Testis (tissue), 2 donors: ENCODE measurements around the gene FOXC1.

Experiments
- POLR2A ChIP-seq: fragments of 450-650 bp; IDR thresholded peaks from one replicate; pipeline ENCODE4 v1.6.1; 2017; ENCODE audit warnings: antibody characterized with exemption, mild to moderate bottlenecking, moderate library complexity
- TF ChIP-seq, protein P1 (sequence below), 3 experiments: fragments of 450-650 bp in 2 of 3; fragments of 200-600 bp in 1 of 3; sonication (generic) in 1 of 3; IDR thresholded peaks; one replicate each; pipeline ENCODE4 v1.5.1; 2016 to 2019; ENCODE audit warnings: antibody characterized with exemption in 3 of 3, mild to moderate bottlenecking in 2 of 3, moderate library complexity in 1 of 3

DNA sequence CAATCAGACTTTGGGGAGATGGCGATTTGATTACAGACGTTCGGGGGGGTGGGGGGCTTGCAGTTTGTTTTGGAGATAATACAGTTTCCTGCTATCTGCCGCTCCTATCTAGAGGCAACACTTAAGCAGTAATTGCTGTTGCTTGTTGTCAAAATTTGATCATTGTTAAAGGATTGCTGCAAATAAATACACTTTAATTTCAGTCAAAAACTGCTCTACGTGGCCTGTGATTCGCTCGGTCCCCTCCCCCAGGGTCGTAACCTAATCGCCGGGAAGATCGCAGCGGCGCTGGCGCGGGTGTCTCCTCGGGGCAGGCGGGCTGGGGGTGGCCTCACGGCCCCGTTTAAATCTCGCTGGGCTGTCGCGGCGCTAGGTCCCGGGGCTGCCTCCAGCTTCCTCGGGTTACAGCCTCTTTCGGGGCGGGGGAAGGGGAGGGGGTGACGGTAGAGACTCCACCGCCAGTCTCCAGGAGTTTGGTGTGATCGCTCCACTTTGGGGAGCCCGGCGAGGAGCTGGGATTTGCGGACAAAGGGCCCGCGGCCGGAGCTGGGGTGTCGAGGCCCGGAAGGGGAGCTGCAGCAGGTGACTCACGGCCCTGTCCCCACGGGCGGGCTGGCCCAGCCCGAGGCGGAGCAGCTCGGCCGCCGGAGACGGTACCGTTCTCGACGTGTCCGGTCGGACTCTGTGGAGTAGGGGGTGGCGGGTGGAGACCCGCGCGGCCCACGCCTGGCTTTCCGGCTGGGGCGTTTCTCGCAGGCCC, 4.2 kb downstream of the FOXC1 start:
- TF ChIP-seq, protein P1, sequence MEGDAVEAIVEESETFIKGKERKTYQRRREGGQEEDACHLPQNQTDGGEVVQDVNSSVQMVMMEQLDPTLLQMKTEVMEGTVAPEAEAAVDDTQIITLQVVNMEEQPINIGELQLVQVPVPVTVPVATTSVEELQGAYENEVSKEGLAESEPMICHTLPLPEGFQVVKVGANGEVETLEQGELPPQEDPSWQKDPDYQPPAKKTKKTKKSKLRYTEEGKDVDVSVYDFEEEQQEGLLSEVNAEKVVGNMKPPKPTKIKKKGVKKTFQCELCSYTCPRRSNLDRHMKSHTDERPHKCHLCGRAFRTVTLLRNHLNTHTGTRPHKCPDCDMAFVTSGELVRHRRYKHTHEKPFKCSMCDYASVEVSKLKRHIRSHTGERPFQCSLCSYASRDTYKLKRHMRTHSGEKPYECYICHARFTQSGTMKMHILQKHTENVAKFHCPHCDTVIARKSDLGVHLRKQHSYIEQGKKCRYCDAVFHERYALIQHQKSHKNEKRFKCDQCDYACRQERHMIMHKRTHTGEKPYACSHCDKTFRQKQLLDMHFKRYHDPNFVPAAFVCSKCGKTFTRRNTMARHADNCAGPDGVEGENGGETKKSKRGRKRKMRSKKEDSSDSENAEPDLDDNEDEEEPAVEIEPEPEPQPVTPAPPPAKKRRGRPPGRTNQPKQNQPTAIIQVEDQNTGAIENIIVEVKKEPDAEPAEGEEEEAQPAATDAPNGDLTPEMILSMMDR (IDR thresholded peaks at IDR 0.05), result no peak
- no peak for TF ChIP-seq POLR2A
